Osteoblast (primary cell): Measurements from ENCODE around the gene PTPRC. TPM values are rescaled to one million over a fixed set of nuclear protein-coding genes. Genes with fewer than 3 reads are reported as not detected.

Source experiments
- DNase-seq: peaks from one replicate; pipeline ENCODE4 v3.0.0; 2011; ENCODE audit warnings: low spot score, mixed read lengths; ENCODE audit not compliant: insufficient read length; ENCODE audit errors: missing footprints
- H2AFZ ChIP-seq: 2 replicates; pipeline ENCODE4 v1.6.0; 2011; ENCODE audit warnings: mild to moderate bottlenecking, low read length
- H3K27ac ChIP-seq: 2 replicates; pipeline ENCODE4 v1.5.1; 2011; ENCODE audit warnings: mild to moderate bottlenecking, low read depth, low read length, moderate library complexity
- H3K27me3 ChIP-seq: 2 replicates; pipeline ENCODE4 v1.6.0; 2012; ENCODE audit warnings: mild to moderate bottlenecking, control low read depth, inconsistent platforms, low read length, moderate library complexity; ENCODE audit not compliant: insufficient read depth
- H3K36me3 ChIP-seq: 2 replicates; pipeline ENCODE4 v1.5.1; 2011; ENCODE audit warnings: mild to moderate bottlenecking, low read length, control low read depth, moderate library complexity; ENCODE audit not compliant: insufficient read depth
- H3K4me1 ChIP-seq: 2 replicates; pipeline ENCODE4 v1.5.1; 2011; ENCODE audit warnings: mild to moderate bottlenecking, low read length, control low read depth, moderate library complexity; ENCODE audit not compliant: insufficient read depth
- H3K4me2 ChIP-seq: 2 replicates; pipeline ENCODE4 v1.6.0; 2011; ENCODE audit warnings: mild to moderate bottlenecking, low read length; ENCODE audit not compliant: insufficient read depth
- H3K4me3 ChIP-seq: fragments of 200-600 bp; sonication (generic); 3 replicates; pipeline ENCODE4 v1.5.1; 2012; ENCODE audit warnings: mild to moderate bottlenecking, low read length, inconsistent platforms; ENCODE audit not compliant: insufficient read depth
- H3K79me2 ChIP-seq: 2 replicates; pipeline ENCODE4 v1.6.0; 2012; ENCODE audit warnings: mild to moderate bottlenecking, low read length, control low read depth, inconsistent platforms; ENCODE audit not compliant: insufficient read depth
- H3K9me3 ChIP-seq: 2 replicates; pipeline ENCODE4 v1.5.1; 2011; ENCODE audit warnings: low read depth, low read length, control low read depth
- H4K20me1 ChIP-seq: 2 replicates; pipeline ENCODE4 v1.6.0; 2012; ENCODE audit warnings: mild to moderate bottlenecking, low read length, control low read depth; ENCODE audit not compliant: insufficient read depth
- total RNA-seq: library from RNA; depleted of rRNA; stranded (reverse); fragments of >200 nt; gene quantifications from 2 replicates; pipeline ENCODE4 v1.2.3, GENCODE V29; 2012
- TF ChIP-seq, protein P1 (sequence below): IDR thresholded peaks from 2 replicates; pipeline ENCODE4 v1.5.1; 2011; ENCODE audit warnings: mild to moderate bottlenecking, low read depth, low read length, moderate library complexity; ENCODE audit errors: extremely low read depth

The PTPRC gene
- total RNA-seq, 1 donor: 1.1 TPM

DNA sequence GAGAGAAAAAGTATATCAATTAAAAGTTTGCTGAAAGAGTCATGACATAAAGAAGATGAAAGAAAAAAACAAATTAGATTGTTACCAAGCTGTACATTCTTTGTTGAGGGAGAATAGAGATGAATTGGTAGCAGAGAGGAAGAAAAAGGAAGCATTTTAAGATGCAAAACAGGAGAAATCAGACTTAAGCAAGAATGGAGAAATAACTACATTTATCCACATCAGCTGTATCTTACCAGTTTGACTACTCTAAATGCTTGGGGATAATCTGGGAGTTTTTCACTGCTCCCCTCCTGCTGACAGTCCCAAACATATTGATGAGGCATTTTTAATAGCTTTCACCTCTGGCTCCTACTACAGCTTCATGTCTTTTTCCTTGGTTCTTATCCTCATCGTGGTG is 16.8 kb upstream of the PTPRC start:
- Histone ChIP-seq H3K4me1 (peaks cover 8% of the 10 kb centered on the region), H3K9me3 (no peaks in the 10 kb centered on the region), H2AFZ (no peak overlapping the region), H3K27ac (no peak overlapping the region), H3K27me3 (no peaks in the 10 kb centered on the region), H3K79me2 (no peaks in the 10 kb centered on the region), H3K4me2 (no peak overlapping the region), H3K4me3 (no peak overlapping the region), H4K20me1 (no peaks in the 10 kb centered on the region), H3K36me3 (no peaks in the 10 kb centered on the region)
- DNase-seq: no peak
- TF ChIP-seq, protein P1, sequence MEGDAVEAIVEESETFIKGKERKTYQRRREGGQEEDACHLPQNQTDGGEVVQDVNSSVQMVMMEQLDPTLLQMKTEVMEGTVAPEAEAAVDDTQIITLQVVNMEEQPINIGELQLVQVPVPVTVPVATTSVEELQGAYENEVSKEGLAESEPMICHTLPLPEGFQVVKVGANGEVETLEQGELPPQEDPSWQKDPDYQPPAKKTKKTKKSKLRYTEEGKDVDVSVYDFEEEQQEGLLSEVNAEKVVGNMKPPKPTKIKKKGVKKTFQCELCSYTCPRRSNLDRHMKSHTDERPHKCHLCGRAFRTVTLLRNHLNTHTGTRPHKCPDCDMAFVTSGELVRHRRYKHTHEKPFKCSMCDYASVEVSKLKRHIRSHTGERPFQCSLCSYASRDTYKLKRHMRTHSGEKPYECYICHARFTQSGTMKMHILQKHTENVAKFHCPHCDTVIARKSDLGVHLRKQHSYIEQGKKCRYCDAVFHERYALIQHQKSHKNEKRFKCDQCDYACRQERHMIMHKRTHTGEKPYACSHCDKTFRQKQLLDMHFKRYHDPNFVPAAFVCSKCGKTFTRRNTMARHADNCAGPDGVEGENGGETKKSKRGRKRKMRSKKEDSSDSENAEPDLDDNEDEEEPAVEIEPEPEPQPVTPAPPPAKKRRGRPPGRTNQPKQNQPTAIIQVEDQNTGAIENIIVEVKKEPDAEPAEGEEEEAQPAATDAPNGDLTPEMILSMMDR: no peak

DNA sequence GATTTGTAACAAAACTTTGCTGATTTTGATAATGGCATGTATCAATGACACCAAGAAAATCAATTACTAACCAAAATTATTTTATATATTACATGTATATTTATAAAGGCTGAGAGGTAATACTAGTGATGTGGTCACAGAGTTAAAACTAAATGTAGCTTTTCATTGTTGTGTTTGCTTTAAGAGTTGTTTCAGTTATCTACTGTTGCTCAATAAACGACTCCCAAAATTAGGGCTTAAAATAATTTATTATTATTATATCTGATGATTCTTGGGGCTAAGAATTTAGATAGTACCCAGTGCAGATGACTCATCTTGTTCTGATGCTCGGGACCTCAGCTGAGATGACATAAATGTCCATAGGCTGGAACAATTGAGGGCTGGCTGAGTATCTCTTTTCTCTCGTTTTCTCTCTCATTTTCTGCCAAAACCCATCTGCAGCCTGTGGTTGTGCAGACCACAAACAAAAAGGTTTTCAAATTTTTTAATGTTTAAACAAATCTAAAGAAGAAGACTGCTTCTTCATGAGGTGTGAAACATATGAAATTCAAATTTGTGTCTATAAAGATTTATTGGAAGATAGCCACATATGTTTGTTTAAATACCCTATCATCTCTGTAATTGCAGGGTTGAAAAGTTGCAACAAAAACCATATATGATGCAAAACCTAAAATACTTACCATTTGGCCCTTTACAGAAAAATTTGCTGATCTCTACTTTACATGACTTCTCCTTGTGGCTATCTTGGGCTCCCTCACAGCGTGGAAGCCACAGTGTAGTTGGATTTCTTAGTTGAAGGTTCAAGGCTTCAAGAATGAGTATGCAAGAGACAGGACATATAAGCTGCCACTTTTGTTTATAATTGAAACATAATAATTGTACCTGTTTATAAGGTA is 14.8 kb upstream of the PTPRC start:
- Histone ChIP-seq H3K79me2 (no peaks in the 10 kb centered on the region), H3K27ac (no peak overlapping the region), H3K4me2 (peak overlapping the region; percentile 5), H2AFZ (no peak overlapping the region), H3K36me3 (no peaks in the 10 kb centered on the region), H3K27me3 (no peaks in the 10 kb centered on the region), H3K4me1 (peaks cover 8% of the 10 kb centered on the region), H3K4me3 (no peak overlapping the region), H4K20me1 (no peaks in the 10 kb centered on the region), H3K9me3 (no peaks in the 10 kb centered on the region)
- no peak for DNase-seq
- TF ChIP-seq, protein P1: no peak

DNA sequence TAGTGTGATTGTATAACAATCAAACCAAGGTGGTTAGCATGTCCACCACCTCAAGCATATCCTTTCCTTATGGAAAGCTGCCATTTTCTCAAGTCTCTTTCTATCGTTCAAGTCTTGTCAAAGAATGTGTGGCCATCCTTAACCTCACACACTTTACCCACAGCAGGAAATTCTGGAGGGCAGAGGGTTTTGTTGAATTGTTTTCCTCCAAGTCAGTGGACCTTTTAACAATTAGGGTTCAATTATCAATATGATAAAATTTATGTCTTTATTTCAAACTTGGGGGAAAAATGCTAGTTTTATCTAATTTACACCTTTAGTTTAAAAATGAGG is 14.2 kb upstream of the PTPRC start:
- peaks cover 8% of the 10 kb centered on the region for H3K4me1 ChIP-seq
- H3K79me2 ChIP-seq: no peaks in the 10 kb centered on the region
- TF ChIP-seq, protein P1: no peak
- no peaks in the 10 kb centered on the region for H3K9me3 ChIP-seq
- H3K27me3 ChIP-seq: no peaks in the 10 kb centered on the region
- H3K4me3 ChIP-seq: no peak overlapping the region
- no peak for DNase-seq
- no peak overlapping the region for H2AFZ ChIP-seq
- H3K4me2 ChIP-seq: no peak overlapping the region
- H4K20me1 ChIP-seq: no peaks in the 10 kb centered on the region
- no peak overlapping the region for H3K27ac ChIP-seq
- no peaks in the 10 kb centered on the region for H3K36me3 ChIP-seq

DNA sequence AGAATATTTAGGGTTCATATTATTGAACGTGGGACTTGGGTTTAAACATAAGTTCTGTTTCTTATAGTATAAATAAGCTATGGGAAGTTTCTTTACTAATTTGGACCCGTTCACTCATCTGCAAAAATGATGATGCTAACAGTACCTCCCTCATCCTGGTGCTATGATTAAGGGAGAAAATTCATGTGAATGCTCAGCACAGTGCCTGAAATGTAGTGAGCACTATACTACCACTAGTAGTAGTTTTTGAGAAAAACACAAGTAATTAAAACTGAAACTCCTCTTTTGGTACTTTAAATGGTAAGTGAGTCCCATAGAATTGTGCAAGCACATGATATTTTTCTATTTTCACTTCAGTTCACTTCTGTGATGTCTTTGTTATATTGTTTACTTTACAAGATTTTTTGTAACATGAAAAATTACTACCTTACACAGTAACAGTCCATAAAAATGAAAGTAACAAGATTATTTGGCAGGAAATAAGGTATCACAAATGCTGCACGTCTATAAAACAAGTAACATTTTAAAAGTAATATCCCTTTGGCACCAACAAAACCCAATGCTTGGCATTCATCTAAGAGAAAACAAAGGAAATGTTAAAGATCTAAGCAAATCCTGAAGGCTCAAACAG is 11.3 kb upstream of the PTPRC start:
- Histone ChIP-seq H3K4me1 (peaks cover 8% of the 10 kb centered on the region), H3K79me2 (no peaks in the 10 kb centered on the region), H3K9me3 (no peaks in the 10 kb centered on the region), H2AFZ (peak overlapping the region; percentile 8), H3K4me2 (no peak overlapping the region), H3K4me3 (no peak overlapping the region), H3K27ac (no peak overlapping the region), H3K27me3 (no peaks in the 10 kb centered on the region), H3K36me3 (no peaks in the 10 kb centered on the region), H4K20me1 (no peaks in the 10 kb centered on the region)
- DNase-seq: no peak
- TF ChIP-seq, protein P1: no peak
